Natural killer cell (primary cell): ENCODE results near the gene NPW. TPM values are rescaled to one million over a fixed set of nuclear protein-coding genes. Genes with fewer than 3 reads are reported as not detected.

Experiments
- ATAC-seq, 3 donors: fragments of 150-1000 bp in 2 of 3; fragments of 200-7000 bp in 1 of 3; cut with Tn5 transposase; 1 replicate in 1 of 3; 2 replicates in 2 of 3; pipeline ENCODE4 v1.10.0; 2021; ENCODE audit warnings: mild to moderate bottlenecking in 2 of 3, moderate library complexity in 2 of 3
- DNase-seq, 2 donors: peaks; one replicate each; pipeline versions ENCODE4 v3.0.0 to v3.0.0-alpha.2; 2013 to 2021; ENCODE audit warnings: mixed read lengths in 1 of 2
- H3K27ac ChIP-seq: one replicate; pipeline ENCODE4 v1.5.1; 2013; ENCODE audit warnings: mild to moderate bottlenecking, low read length
- H3K27me3 ChIP-seq: one replicate; pipeline ENCODE4 v1.6.1; 2013; ENCODE audit warnings: low read length; ENCODE audit not compliant: control insufficient read depth, insufficient read depth
- H3K36me3 ChIP-seq: one replicate; pipeline ENCODE4 v1.6.1; 2013; ENCODE audit warnings: low read length; ENCODE audit not compliant: control insufficient read depth, insufficient read depth
- H3K4me1 ChIP-seq: one replicate; pipeline ENCODE4 v1.6.1; 2013; ENCODE audit warnings: low read length; ENCODE audit not compliant: control insufficient read depth, insufficient read depth
- H3K4me3 ChIP-seq: one replicate; pipeline ENCODE4 v1.5.1; 2013; ENCODE audit warnings: low read length
- H3K9me3 ChIP-seq: one replicate; pipeline ENCODE4 v1.6.1; 2013; ENCODE audit warnings: low read length; ENCODE audit not compliant: control insufficient read depth, insufficient read depth
- H3K27ac Mint-ChIP-seq, 2 donors: one replicate each; pipeline ENCODE4 v1.8.0; 2022; ENCODE audit warnings: mild to moderate bottlenecking in 2 of 2, mixed read lengths in 2 of 2, moderate library complexity in 1 of 2
- H3K27me3 Mint-ChIP-seq, 2 donors: one replicate each; pipeline ENCODE4 v1.8.0; 2022; ENCODE audit warnings: low read depth in 2 of 2, mixed read lengths in 2 of 2
- H3K36me3 Mint-ChIP-seq: one replicate; pipeline ENCODE4 v1.8.0; 2022; ENCODE audit warnings: mixed read lengths
- H3K4me1 Mint-ChIP-seq, 2 donors: one replicate each; pipeline ENCODE4 v1.8.0; 2022; ENCODE audit warnings: mixed read lengths in 2 of 2
- H3K4me3 Mint-ChIP-seq: one replicate; pipeline ENCODE4 v1.8.0; 2022; ENCODE audit warnings: mild to moderate bottlenecking, moderate library complexity, mixed read lengths
- H3K9me3 Mint-ChIP-seq, 2 donors: one replicate each; pipeline ENCODE4 v1.8.0; 2022; ENCODE audit warnings: mixed read lengths in 2 of 2
- WGBS: methylation state at CpG from one replicate; pipeline ENCODE4 v1.1.7; 2013; ENCODE audit warnings: missing lambda C conversion rate; ENCODE audit not compliant: insufficient coverage; 5-methylcytosine and 5-hydroxymethylcytosine counted together
- intact Hi-C: fragments of 100-400 bp; cut with micrococcal nuclease; formaldehyde crosslinking; loops from one replicate; pipeline ENCODE4 v1.14.2; 2022
- total RNA-seq, 4 donors: library from RNA; stranded (reverse); fragments of 120-200 nt in 1 of 4; gene quantifications; one replicate each; pipeline versions ENCODE4 v1.2.3 to v1.2.4, GENCODE V29; 2013 to 2022
- TF ChIP-seq, protein P1 (sequence below): fragments of 200-600 bp; IDR thresholded peaks from one replicate; pipeline ENCODE4 v1.8.0; 2022; ENCODE audit warnings: antibody characterized with exemption

Gene NPW
- total RNA-seq, 3 donors from 2014 or later (not counting 1 experiment from before 2014, with no cell fraction given): 0.80 TPM; not detected in 2

DNA sequence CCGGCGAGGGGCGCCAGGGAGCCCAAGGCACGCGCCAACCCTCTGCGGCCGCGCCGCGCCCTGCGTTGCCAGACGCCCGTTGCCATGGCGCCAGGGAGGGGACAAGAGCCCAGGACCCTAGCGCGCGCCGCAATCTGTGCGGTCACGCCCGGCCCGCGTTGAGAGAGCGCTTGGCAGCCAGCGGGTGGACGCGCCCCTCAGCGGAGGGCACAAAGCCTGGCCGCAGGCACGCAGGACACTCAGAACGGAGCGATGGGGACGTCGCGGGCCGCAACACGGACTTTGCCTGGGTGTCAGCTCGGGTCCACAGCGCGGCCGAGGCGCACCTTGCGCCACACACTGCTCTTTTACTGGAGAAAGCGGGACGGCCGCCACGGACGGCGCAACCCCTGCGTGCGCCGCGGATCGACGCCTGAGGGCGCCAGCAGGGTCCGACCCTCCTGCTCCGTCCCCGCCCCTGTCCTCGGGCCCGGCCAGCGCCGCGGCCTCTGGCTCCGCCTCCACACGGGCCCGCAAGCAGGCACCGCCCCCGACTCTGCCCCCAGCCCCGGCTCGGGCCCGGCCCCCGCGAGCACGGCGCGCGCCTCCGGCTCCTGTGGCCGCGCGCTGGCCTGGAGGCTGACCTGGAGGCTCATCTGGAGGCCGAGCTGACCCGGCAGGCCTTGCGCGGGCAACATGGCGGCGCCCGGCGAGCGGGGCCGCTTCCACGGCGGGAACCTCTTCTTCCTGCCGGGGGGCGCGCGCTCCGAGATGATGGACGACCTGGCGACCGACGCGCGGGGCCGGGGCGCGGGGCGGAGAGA is 35.8 kb upstream of the NPW start, which contains the start of gene GFER:
TSS of gene GFER (plus strand) at position 650 of the 803 bp plus-strand sequence. CDS start at position 676, 26 bp downstream.
- WGBS: under 1% methylated on average over 109 of the region's 109 CpGs
- Histone ChIP-seq H3K4me1 (peaks cover 27% of the 10 kb centered on the region), H3K36me3 (peaks cover 10% of the 10 kb centered on the region), H3K27ac (peak within 1 kb of the TSS; percentile 75), H3K27me3 (peaks cover 31% of the 10 kb centered on the region), H3K4me3 (peak within 1 kb of the TSS; percentile 58), H3K9me3 (no peaks in the 10 kb centered on the region)
- ATAC-seq (peak; percentile 87 to 93 (median 87)), DNase-seq (peak; percentile 74 to 78)
- H3K36me3 Mint-ChIP-seq: no peaks in the 10 kb centered on the region
- peaks cover 4 to 16% of the 10 kb centered on the region in 2 donors for H3K4me1 Mint-ChIP-seq
- peaks cover 0 to 14% of the 10 kb centered on the region in 2 donors for H3K27me3 Mint-ChIP-seq
- no peaks in the 10 kb centered on the region for H3K9me3 Mint-ChIP-seq
- peak within 1 kb of the TSS; percentile 26 to 72 for H3K27ac Mint-ChIP-seq
- peak within 1 kb of the TSS; percentile 86 for H3K4me3 Mint-ChIP-seq
- intact Hi-C loops: no loop called here
- TF ChIP-seq, protein P1, sequence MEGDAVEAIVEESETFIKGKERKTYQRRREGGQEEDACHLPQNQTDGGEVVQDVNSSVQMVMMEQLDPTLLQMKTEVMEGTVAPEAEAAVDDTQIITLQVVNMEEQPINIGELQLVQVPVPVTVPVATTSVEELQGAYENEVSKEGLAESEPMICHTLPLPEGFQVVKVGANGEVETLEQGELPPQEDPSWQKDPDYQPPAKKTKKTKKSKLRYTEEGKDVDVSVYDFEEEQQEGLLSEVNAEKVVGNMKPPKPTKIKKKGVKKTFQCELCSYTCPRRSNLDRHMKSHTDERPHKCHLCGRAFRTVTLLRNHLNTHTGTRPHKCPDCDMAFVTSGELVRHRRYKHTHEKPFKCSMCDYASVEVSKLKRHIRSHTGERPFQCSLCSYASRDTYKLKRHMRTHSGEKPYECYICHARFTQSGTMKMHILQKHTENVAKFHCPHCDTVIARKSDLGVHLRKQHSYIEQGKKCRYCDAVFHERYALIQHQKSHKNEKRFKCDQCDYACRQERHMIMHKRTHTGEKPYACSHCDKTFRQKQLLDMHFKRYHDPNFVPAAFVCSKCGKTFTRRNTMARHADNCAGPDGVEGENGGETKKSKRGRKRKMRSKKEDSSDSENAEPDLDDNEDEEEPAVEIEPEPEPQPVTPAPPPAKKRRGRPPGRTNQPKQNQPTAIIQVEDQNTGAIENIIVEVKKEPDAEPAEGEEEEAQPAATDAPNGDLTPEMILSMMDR: peak; percentile 15

DNA sequence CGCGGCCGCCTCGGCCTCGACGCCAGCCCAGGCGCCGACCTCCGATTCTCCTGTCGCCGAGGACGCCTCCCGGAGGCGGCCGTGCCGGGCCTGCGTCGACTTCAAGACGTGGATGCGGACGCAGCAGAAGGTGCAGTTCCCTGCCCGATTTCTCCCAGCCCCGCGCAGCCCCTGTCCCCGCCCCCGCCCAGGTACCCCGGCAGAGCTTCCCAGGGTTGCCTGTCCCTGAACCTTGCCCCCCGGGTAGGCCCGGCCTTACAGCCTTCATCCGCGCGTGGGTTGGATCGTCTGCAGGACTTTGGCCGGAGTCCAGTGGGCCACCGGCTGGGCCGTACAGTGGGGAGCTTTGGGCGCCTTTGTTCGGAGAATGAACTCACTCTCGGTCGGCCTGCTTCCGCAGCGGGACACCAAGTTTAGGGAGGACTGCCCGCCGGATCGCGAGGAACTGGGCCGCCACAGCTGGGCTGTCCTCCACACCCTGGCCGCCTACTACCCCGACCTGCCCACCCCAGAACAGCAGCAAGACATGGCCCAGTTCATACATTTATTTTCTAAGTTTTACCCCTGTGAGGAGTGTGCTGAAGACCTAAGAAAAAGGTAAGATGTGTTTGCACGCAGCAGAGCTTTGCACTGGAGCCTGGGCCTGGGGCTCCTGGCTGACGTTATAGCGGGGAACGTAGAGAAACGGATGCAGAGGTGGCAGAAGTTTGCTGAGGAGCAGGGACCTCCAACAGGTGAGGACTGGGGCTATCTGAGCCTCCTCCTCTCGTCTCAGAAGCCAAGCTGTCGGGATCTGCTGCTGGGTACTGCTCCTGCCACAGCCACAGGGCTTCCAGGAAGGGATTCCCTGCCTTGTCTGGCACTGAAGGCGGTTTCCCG is 35.0 kb upstream of the NPW start:
- peak overlapping the region; percentile 35 for H3K27ac ChIP-seq
- H3K4me1 ChIP-seq: peaks cover 32% of the 10 kb centered on the region
- H3K4me3 ChIP-seq: peak overlapping the region; percentile 54
- Mint-ChIP-seq H3K4me1 (peaks cover 4 to 22% of the 10 kb centered on the region in 2 donors), H3K36me3 (no peaks in the 10 kb centered on the region), H3K4me3 (peak overlapping the region; percentile 86), H3K27me3 (peaks cover 0 to 14% of the 10 kb centered on the region in 2 donors), H3K27ac (peak overlapping the region in 1 of 2 donors; percentile 72), H3K9me3 (no peaks in the 10 kb centered on the region)
- peaks cover 10% of the 10 kb centered on the region for H3K36me3 ChIP-seq
- 15% methylated on average over 58 of the region's 58 CpGs for WGBS
- intact Hi-C loops: no loop called here
- DNase-seq (no peak), ATAC-seq (peak; percentile 11 to 30 (median 22))
- H3K9me3 ChIP-seq: no peaks in the 10 kb centered on the region
- TF ChIP-seq, protein P1: no peak
- peaks cover 29% of the 10 kb centered on the region for H3K27me3 ChIP-seq

GRCh38 chr16:1985466-1986150 is 34.0 kb upstream of the NPW start:
- 97% methylated on average over 14 of the region's 14 CpGs for WGBS
- Mint-ChIP-seq H3K36me3 (no peaks in the 10 kb centered on the region), H3K27me3 (peaks cover 0 to 14% of the 10 kb centered on the region in 2 donors), H3K9me3 (no peaks in the 10 kb centered on the region), H3K4me1 (peaks cover 4 to 26% of the 10 kb centered on the region in 2 donors), H3K27ac (no peak overlapping the region), H3K4me3 (peak overlapping the region; percentile 55)
- peaks cover 10% of the 10 kb centered on the region for H3K36me3 ChIP-seq
- ATAC-seq (no peak), DNase-seq (no peak)
- no peaks in the 10 kb centered on the region for H3K9me3 ChIP-seq
- H3K27me3 ChIP-seq: peaks cover 24% of the 10 kb centered on the region
- intact Hi-C loops: no loop called here
- peaks cover 34% of the 10 kb centered on the region for H3K4me1 ChIP-seq
- H3K27ac ChIP-seq: no peak overlapping the region
- TF ChIP-seq, protein P1: no peak
- H3K4me3 ChIP-seq: no peak overlapping the region
